ENCODE measurements around the gene ZNF512B. TPM values are rescaled to one million over a fixed set of nuclear protein-coding genes. Genes with fewer than 3 reads are reported as not detected.

Gene ZNF512B
- total and polyA plus RNA-seq, 2 donors (not counting 1 experiment from before 2014, with no cell fraction given): 8.8 to 10.5 TPM

DNA sequence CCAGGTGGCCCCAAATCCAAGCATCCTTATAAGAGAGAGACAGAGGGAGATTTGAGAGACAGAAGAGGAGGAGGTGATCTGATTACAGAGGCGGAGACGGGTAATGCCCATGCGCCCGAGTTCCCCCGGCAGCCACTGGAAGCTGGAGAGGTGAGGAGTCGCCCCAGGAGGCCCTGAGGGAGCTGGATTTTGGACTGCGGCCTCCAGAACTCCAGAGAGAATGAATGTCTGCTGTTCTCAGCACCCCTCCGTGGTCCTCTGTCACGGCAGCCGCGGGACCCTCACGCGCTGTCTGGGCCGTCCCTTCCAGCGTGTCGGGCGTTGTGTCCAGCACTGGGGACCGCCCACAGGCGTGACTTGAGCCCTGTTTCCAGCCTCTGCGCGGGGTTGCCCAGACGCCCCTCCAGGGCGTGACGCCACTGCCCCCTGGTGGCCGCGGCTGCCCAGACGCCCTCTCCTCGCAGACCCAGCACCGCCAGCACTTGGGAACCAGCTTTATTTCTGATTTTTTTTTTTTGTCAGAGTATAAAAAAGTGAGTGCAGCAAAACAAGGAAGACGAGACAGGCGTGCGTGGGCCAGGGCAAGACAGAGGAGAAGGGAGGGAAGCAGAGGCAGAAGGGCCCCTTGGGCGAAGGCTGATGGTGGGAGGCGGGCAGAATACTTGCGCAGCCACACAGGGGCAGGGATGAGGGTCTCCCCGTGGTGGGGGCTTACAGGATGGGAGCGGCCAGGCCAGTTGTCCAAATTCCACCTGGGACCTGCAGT lies 4.1 kb upstream of the ZNF512B start:
- H3K4me1 ChIP-seq (ENCODE audit: control insufficient read depth in 2 of 2, insufficient read depth in 2 of 2, low read length in 2 of 2): peaks cover 20 to 32% of the 10 kb centered on the region in 2 donors
- no peaks in the 10 kb centered on the region for H3K79me2 ChIP-seq (ENCODE audit: control insufficient read depth, insufficient read depth, low read length)
- 26% methylated on average over 37 of the region's 37 CpGs for WGBS (ENCODE audit: insufficient coverage)
- Mint-ChIP-seq H3K9me3 (ENCODE audit: insufficient read depth) (no peaks in the 10 kb centered on the region), H3K27ac (no peak overlapping the region), H3K27me3 (no peaks in the 10 kb centered on the region), H3K4me3 (no peak overlapping the region), H3K4me1 (peaks cover 26% of the 10 kb centered on the region)
- H3K4me2 ChIP-seq (replicated peaks; ENCODE audit: low read depth, low read length, poor library complexity, severe bottlenecking): peak overlapping the region; percentile 45
- H3K36me3 ChIP-seq (replicated peaks in 1 of 2; ENCODE audit: control extremely low read depth in 1 of 2, control insufficient read depth in 1 of 2, extremely low read depth in 1 of 2, insufficient read depth in 2 of 2, low read length in 1 of 2): peaks cover 0 to 2% of the 10 kb centered on the region in 2 experiments
- POLR2A ChIA-PET: interaction anchor here (0.5 to 1.0 kb wide), 3 partner anchors 17 to 477 kb away, joined by 3 to 7 read pairs (median 3); no protein-coding TSS in a partner anchor
- no peak overlapping the region for H3K9ac ChIP-seq (ENCODE audit: low read length)
- intact Hi-C loops (cut with micrococcal nuclease): loop anchor here (1.0 kb wide), 3 partner anchors 188 to 478 kb away; no protein-coding TSS in a partner anchor
- ATAC-seq (ENCODE audit: low read depth): peak; percentile 67
- H4K20me1 ChIP-seq (ENCODE audit: control insufficient read depth, insufficient read depth, low read length, poor library complexity, severe bottlenecking): peaks cover 10% of the 10 kb centered on the region
- no peak overlapping the region for H2AFZ ChIP-seq (ENCODE audit: insufficient read depth, low read depth, low read length, poor library complexity, severe bottlenecking)
- CTCF ChIA-PET: interaction anchor here (0.6 to 3.0 kb wide), 37 partner anchors 9 to 751 kb away, joined by 3 to 26 read pairs (median 4); partner anchors contain the start of genes ABHD16B, ARFRP1, PPDPF and PTK6
- H3K4me3 ChIP-seq (ENCODE audit: control extremely low read depth in 1 of 5, extremely low read depth in 1 of 5, insufficient read depth in 1 of 5, low read depth in 2 of 5, low read length in 4 of 5): no peak overlapping the region
- DNase-seq: peak; percentile 83
- no peak for TF ChIP-seq EZH2 (IDR thresholded peaks at IDR 0.05; ENCODE audit: borderline replicate concordance, insufficient read depth, low read depth, low read length, poor library complexity, severe bottlenecking)
- TF ChIP-seq, protein P1, sequence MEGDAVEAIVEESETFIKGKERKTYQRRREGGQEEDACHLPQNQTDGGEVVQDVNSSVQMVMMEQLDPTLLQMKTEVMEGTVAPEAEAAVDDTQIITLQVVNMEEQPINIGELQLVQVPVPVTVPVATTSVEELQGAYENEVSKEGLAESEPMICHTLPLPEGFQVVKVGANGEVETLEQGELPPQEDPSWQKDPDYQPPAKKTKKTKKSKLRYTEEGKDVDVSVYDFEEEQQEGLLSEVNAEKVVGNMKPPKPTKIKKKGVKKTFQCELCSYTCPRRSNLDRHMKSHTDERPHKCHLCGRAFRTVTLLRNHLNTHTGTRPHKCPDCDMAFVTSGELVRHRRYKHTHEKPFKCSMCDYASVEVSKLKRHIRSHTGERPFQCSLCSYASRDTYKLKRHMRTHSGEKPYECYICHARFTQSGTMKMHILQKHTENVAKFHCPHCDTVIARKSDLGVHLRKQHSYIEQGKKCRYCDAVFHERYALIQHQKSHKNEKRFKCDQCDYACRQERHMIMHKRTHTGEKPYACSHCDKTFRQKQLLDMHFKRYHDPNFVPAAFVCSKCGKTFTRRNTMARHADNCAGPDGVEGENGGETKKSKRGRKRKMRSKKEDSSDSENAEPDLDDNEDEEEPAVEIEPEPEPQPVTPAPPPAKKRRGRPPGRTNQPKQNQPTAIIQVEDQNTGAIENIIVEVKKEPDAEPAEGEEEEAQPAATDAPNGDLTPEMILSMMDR (IDR thresholded peaks at IDR 0.05): peak; percentile 98
- no peaks in the 10 kb centered on the region for H3K9me3 ChIP-seq (ENCODE audit: control extremely low read depth in 1 of 3, control insufficient read depth in 2 of 3, insufficient read depth in 1 of 3, low read length in 2 of 3)
- no peaks in the 10 kb centered on the region for H3K27me3 ChIP-seq (replicated peaks in 1 of 4; ENCODE audit: control extremely low read depth in 1 of 4, control insufficient read depth in 3 of 4, insufficient read depth in 4 of 4, low read length in 3 of 4)
- H3K27ac ChIP-seq (ENCODE audit: low read length in 2 of 2): no peak overlapping the region

DNA sequence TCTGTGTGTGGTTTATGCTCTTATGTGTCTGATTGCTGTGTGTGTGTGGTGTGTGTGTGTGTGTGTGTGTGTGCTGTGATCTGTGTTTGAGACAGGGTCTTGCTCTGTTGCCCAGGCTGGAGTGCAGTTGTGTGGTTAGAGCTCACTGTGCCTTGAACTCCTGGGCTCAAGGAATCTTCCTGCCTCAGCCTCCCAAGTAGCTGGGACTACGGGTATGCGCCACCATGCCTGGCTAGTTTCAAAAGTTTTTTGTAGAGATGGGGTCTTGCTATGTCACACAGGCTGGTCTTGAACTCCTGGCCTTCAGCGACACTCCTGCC lies 3.4 kb upstream of the ZNF512B start:
- POLR2A ChIA-PET: no interaction called here
- no peak for DNase-seq
- Mint-ChIP-seq H3K4me1 (peaks cover 28% of the 10 kb centered on the region), H3K4me3 (no peak overlapping the region), H3K27ac (no peak overlapping the region), H3K27me3 (no peaks in the 10 kb centered on the region), H3K9me3 (ENCODE audit: insufficient read depth) (no peaks in the 10 kb centered on the region)
- WGBS (ENCODE audit: insufficient coverage): 91% methylated on average over 3 of the region's 3 CpGs
- no peak for ATAC-seq (ENCODE audit: low read depth)
- Histone ChIP-seq H3K79me2 (ENCODE audit: control insufficient read depth, insufficient read depth, low read length) (no peaks in the 10 kb centered on the region), H2AFZ (ENCODE audit: insufficient read depth, low read depth, low read length, poor library complexity, severe bottlenecking) (no peak overlapping the region), H3K27ac (ENCODE audit: low read length in 2 of 2) (no peak overlapping the region), H3K9ac (ENCODE audit: low read length) (no peak overlapping the region), H3K9me3 (ENCODE audit: control extremely low read depth in 1 of 3, control insufficient read depth in 2 of 3, insufficient read depth in 1 of 3, low read length in 2 of 3) (no peaks in the 10 kb centered on the region), H4K20me1 (ENCODE audit: control insufficient read depth, insufficient read depth, low read length, poor library complexity, severe bottlenecking) (peaks cover 8% of the 10 kb centered on the region), H3K4me3 (ENCODE audit: control extremely low read depth in 1 of 5, extremely low read depth in 1 of 5, insufficient read depth in 1 of 5, low read depth in 2 of 5, low read length in 4 of 5) (no peak overlapping the region), H3K4me1 (ENCODE audit: control insufficient read depth in 2 of 2, insufficient read depth in 2 of 2, low read length in 2 of 2) (peaks cover 19 to 31% of the 10 kb centered on the region in 2 donors), H3K4me2 (replicated peaks; ENCODE audit: low read depth, low read length, poor library complexity, severe bottlenecking) (no peak overlapping the region), H3K36me3 (replicated peaks in 1 of 2; ENCODE audit: control extremely low read depth in 1 of 2, control insufficient read depth in 1 of 2, extremely low read depth in 1 of 2, insufficient read depth in 2 of 2, low read length in 1 of 2) (peaks cover 0 to 2% of the 10 kb centered on the region in 2 experiments), H3K27me3 (replicated peaks in 1 of 4; ENCODE audit: control extremely low read depth in 1 of 4, control insufficient read depth in 3 of 4, insufficient read depth in 4 of 4, low read length in 3 of 4) (no peaks in the 10 kb centered on the region)
- CTCF ChIA-PET: interaction anchor here (0.7 to 3.0 kb wide), 23 partner anchors 9 to 750 kb away, joined by 3 to 26 read pairs (median 5); partner anchors contain the start of genes ABHD16B, PTK6, RTEL1 and TPD52L2
- intact Hi-C loops (cut with micrococcal nuclease): no loop called here
- TF ChIP-seq, protein P1 (IDR thresholded peaks at IDR 0.05): no peak
- no peak for TF ChIP-seq EZH2 (IDR thresholded peaks at IDR 0.05; ENCODE audit: borderline replicate concordance, insufficient read depth, low read depth, low read length, poor library complexity, severe bottlenecking)

All from B cell (primary cell).